Muscle layer of colon (tissue), 2 donors: ENCODE measurements around the gene ACTL6A.
"Not testable (repeated sequence)": the region's sequence is repeated elsewhere in the genome, so short reads cannot be mapped to it uniquely, and the experiment has no call there.

Experiments used
- H3K27ac ChIP-seq: one replicate; pipeline ENCODE4 v1.7.0; 2013; ENCODE audit warnings: low read depth, mild to moderate bottlenecking, low read length, moderate library complexity
- H3K27me3 ChIP-seq, 2 donors: one replicate each; pipeline ENCODE4 v1.7.0; 2013; ENCODE audit warnings: low read length in 2 of 2, mild to moderate bottlenecking in 2 of 2; ENCODE audit not compliant: insufficient read depth in 2 of 2, control insufficient read depth in 1 of 2
- H3K36me3 ChIP-seq: one replicate; pipeline ENCODE4 v1.7.0; 2013; ENCODE audit warnings: mild to moderate bottlenecking, low read length; ENCODE audit not compliant: insufficient read depth
- H3K4me1 ChIP-seq: one replicate; pipeline ENCODE4 v1.7.0; 2013; ENCODE audit warnings: mild to moderate bottlenecking, low read length; ENCODE audit not compliant: insufficient read depth
- H3K4me3 ChIP-seq, 2 donors: one replicate each; pipeline ENCODE4 v1.7.0; 2013; ENCODE audit warnings: low read length in 2 of 2, low read depth in 1 of 2, mild to moderate bottlenecking in 1 of 2, moderate library complexity in 1 of 2
- H3K9ac ChIP-seq: one replicate; pipeline ENCODE4 v1.7.0; 2013; ENCODE audit warnings: low read length
- H3K9me3 ChIP-seq: one replicate; pipeline ENCODE4 v1.7.0; 2013; ENCODE audit warnings: mild to moderate bottlenecking, low read length
- donor health status: abdominal sarcoma.
- donor health status: Adenocarcinoma of cecum.

The ACTL6A gene

GRCh38 chr3:179562591-179563270, at the start of gene ACTL6A:
Gene ACTL6A (plus strand): TSS chr3:179562926. CDS start chr3:179563093, 167 bp downstream.
- Histone ChIP-seq H3K9me3 (no peaks in the 10 kb centered on the region), H3K27ac (peak within 1 kb of the TSS; percentile 91), H3K36me3 (no peaks in the 10 kb centered on the region), H3K9ac (peak within 1 kb of the TSS; percentile 86), H3K4me3 (peak within 1 kb of the TSS; percentile 84 to 88), H3K27me3 (no peaks in the 10 kb centered on the region), H3K4me1 (peaks cover 11% of the 10 kb centered on the region)

DNA sequence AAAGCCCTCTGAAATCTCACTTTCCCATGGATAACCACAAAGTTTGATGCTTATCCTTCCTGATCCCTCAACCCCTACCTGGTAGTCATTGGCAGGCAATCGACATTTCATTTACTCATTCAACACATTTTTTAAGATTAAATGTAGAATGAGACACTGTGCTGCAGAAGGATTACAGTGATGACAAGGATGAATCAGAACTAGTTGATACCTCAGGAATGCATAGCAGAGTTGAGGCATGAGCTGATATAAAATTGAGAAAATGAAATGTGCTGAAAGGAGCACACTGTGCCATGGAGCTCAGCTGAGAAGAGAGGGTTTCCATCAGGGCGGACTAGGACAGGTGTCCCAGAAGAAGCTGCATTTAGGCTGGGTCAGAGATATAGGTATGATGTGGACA, 48.9 kb upstream of the ACTL6A start:
- no peak overlapping the region for H3K4me3 ChIP-seq
- H3K27ac ChIP-seq: no peak overlapping the region
- H3K4me1 ChIP-seq: no peaks in the 10 kb centered on the region
- H3K9ac ChIP-seq: no peak overlapping the region
- H3K36me3 ChIP-seq: no peaks in the 10 kb centered on the region
- H3K27me3 ChIP-seq: no peaks in the 10 kb centered on the region
- H3K9me3 ChIP-seq: no peaks in the 10 kb centered on the region

- H3K9me3 ChIP-seq, H3K9ac ChIP-seq: not testable (repeated sequence)
These were observed 46.1 kb upstream of the ACTL6A start for GRCh38 chr3:179516461-179517251.

DNA sequence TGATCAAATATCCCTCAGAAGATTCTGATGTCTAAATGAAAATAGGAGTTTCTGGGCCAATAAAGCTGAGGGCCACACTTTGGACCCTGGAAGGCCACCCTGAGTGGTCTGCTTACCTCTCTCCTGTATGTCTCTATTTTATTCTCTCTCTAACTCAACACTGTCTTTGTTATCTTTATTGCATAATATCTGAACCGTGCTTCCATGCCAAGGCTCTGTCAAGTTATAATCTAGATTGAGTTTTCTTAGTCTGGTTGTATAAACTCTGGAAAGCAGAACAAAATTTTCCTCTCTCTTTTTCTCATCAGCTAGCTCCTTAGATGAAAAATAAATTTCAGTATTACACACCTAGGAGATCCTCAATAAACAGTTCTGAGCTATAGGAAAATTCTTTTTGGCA, 36.2 kb upstream of the ACTL6A start:
- Histone ChIP-seq H3K9me3 (no peaks in the 10 kb centered on the region), H3K27me3 (no peaks in the 10 kb centered on the region), H3K4me1 (peaks cover 14% of the 10 kb centered on the region), H3K27ac (peak overlapping the region; percentile 47), H3K4me3 (peak overlapping the region in 1 of 2 donors; percentile 9), H3K9ac (peak overlapping the region; percentile 1), H3K36me3 (no peaks in the 10 kb centered on the region)

More at GRCh38 chr3:179516461-179517251, 46.1 kb upstream of the ACTL6A start:
- not testable (repeated sequence) for H3K4me3 ChIP-seq, H3K4me1 ChIP-seq, H3K27ac ChIP-seq, H3K27me3 ChIP-seq, H3K36me3 ChIP-seq

GRCh38 chr3:179526989-179527391, 35.7 kb upstream of the ACTL6A start:
- Histone ChIP-seq H3K4me1 (peaks cover 14% of the 10 kb centered on the region), H3K36me3 (no peaks in the 10 kb centered on the region), H3K9me3 (no peaks in the 10 kb centered on the region), H3K9ac (peak overlapping the region; percentile 1), H3K27me3 (no peaks in the 10 kb centered on the region), H3K27ac (peak overlapping the region; percentile 47), H3K4me3 (peak overlapping the region in 1 of 2 donors; percentile 9)

DNA sequence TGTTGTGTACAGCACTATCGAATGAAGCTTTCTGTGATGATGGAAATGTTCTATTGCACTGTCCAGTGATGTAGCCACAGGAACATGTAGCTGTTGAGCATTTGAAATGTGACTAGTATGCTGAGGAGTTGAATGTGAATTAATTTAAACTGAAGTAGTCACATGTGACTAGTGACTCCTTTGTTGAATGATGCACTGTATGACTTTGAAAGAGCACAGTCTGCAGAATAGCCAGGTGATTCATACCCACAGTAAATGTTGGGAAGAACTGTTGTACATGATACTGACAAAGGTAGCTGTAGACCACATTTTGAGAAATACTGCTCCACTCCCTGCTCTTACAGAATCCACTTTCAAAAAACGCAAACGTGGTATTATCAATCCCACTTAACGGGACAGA, 34.0 kb upstream of the ACTL6A start:
- Histone ChIP-seq H3K4me1 (peaks cover 14% of the 10 kb centered on the region), H3K36me3 (no peaks in the 10 kb centered on the region), H3K27me3 (no peaks in the 10 kb centered on the region), H3K4me3 (no peak overlapping the region), H3K27ac (no peak overlapping the region), H3K9me3 (no peaks in the 10 kb centered on the region), H3K9ac (no peak overlapping the region)

DNA sequence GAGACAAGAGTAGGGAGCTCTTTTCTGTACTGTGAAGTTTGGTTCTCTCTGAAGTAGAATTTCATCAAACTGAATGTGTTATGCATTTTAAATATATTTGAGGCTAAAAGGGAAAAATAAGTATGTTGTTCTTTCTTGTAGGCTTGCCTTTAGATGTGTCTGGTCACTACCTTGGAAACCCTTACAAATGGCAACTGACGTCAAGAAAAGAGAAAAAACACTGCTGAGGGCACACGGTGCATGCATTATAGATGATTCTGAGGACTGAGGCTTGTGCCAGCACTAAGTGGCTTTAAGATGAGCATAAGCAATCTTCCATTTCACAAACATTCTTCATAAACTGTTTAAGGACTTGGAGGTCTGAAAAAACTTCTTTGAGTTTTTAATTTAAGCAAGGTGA, 31.1 kb upstream of the ACTL6A start:
- H3K27me3 ChIP-seq: no peaks in the 10 kb centered on the region
- H3K36me3 ChIP-seq: no peaks in the 10 kb centered on the region
- no peak overlapping the region for H3K27ac ChIP-seq
- H3K9ac ChIP-seq: no peak overlapping the region
- H3K4me3 ChIP-seq: no peak overlapping the region
- H3K9me3 ChIP-seq: no peaks in the 10 kb centered on the region
- H3K4me1 ChIP-seq: peaks cover 7% of the 10 kb centered on the region

- H3K36me3 ChIP-seq: no peaks in the 10 kb centered on the region
- H3K27ac ChIP-seq: no peak overlapping the region
- H3K27me3 ChIP-seq: no peaks in the 10 kb centered on the region
- H3K9me3 ChIP-seq: no peaks in the 10 kb centered on the region
- H3K4me3 ChIP-seq: no peak overlapping the region
- H3K9ac ChIP-seq: no peak overlapping the region
- no peaks in the 10 kb centered on the region for H3K4me1 ChIP-seq
These were observed 29.5 kb upstream of the ACTL6A start for GRCh38 chr3:179533274-179533673.

DNA sequence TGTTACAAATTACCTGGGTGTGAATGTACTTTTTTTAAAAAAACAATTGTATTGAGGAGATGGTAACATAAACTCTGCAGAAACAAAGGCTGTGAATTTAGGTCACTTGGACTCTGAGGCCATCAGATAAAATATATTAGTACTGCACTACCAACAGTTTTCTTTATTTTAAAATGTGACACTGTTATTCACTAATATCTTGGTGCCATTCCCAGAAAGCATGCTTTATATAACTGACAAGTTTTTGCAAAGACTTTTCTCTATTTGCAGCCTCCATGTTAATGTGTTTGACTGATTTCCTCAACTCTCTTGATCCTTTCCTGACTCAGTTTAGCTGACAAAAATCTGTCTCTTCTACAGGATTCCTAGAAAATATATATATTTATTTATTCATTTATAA, 26.5 kb upstream of the ACTL6A start:
- H3K4me3 ChIP-seq: no peak overlapping the region
- no peak overlapping the region for H3K9ac ChIP-seq
- H3K27me3 ChIP-seq: no peaks in the 10 kb centered on the region
- no peaks in the 10 kb centered on the region for H3K9me3 ChIP-seq
- no peaks in the 10 kb centered on the region for H3K4me1 ChIP-seq
- no peak overlapping the region for H3K27ac ChIP-seq
- H3K36me3 ChIP-seq: no peaks in the 10 kb centered on the region

DNA sequence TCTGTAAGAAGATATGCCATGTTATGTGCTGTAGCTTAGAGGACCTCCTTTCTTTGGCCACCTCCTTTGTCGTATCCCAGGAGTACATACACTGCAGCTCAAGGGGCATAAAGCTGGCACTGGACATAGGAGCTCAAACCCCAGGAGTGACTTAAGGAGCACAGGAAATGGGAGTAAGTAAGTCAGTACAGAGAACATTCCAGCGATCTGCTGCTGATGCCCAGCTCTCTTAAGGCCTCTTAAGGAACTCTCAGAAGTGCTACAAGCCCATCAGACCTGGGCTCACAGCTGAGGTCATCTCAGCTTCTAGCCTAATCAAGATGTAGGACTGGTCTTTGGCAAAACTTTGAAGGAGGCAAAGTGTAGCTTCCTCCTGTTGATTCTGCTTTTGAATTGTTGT, 21.6 kb upstream of the ACTL6A start:
- Histone ChIP-seq H3K9ac (no peak overlapping the region), H3K27ac (no peak overlapping the region), H3K27me3 (no peaks in the 10 kb centered on the region), H3K36me3 (no peaks in the 10 kb centered on the region), H3K4me1 (no peaks in the 10 kb centered on the region), H3K4me3 (no peak overlapping the region), H3K9me3 (no peaks in the 10 kb centered on the region)

- Histone ChIP-seq H3K27me3 (no peaks in the 10 kb centered on the region), H3K27ac (no peak overlapping the region), H3K9me3 (no peaks in the 10 kb centered on the region), H3K36me3 (no peaks in the 10 kb centered on the region), H3K9ac (no peak overlapping the region), H3K4me3 (no peak overlapping the region), H3K4me1 (no peaks in the 10 kb centered on the region)
These were observed 21.1 kb upstream of the ACTL6A start for GRCh38 chr3:179541596-179541995.
